Measurements from ENCODE around the gene TOGARAM1. TPM values are rescaled to one million over a fixed set of nuclear protein-coding genes. Genes with fewer than 3 reads are reported as not detected.

TOGARAM1 gene
- total and polyA plus RNA-seq, 2 donors (not counting 3 experiments of a cell fraction or from before 2014, with no cell fraction given), result 4.2 to 13.8 TPM

- dilution Hi-C loops (cut with MboI; ENCODE audit: extremely low pct_ligation_motif_present, low sequenced_read_pairs) (no loop called here), intact Hi-C loops (cut with micrococcal nuclease) (no loop called here)
- CTCF ChIA-PET, result no interaction called here
- DNase-seq (ENCODE audit: low read depth, low spot score), result no peak
- POLR2A ChIA-PET, result no interaction called here
- Histone ChIP-seq H3K27me3 (ENCODE audit: control insufficient read depth in 2 of 2, insufficient read depth in 2 of 2, low read length in 2 of 2) (no peaks in the 10 kb centered on the region), H3K79me2 (ENCODE audit: control insufficient read depth, insufficient read depth, low read length) (peaks cover 43% of the 10 kb centered on the region), H3K36me3 (ENCODE audit: control insufficient read depth in 2 of 2, extremely low read depth in 1 of 2, insufficient read depth in 2 of 2, low read length in 2 of 2) (no peaks in the 10 kb centered on the region), H3K27ac (ENCODE audit: insufficient read depth, low read depth, low read length) (no peak overlapping the region), H2AFZ (ENCODE audit: low read depth, low read length) (no peak overlapping the region), H3K4me3 (replicated peaks in 1 of 3; ENCODE audit: insufficient read depth in 1 of 3, low read depth in 1 of 3, low read length in 3 of 3) (no peak overlapping the region), H3K4me2 (ENCODE audit: insufficient read depth, low read length) (no peak overlapping the region), H4K20me1 (replicated peaks; ENCODE audit: control insufficient read depth, extremely low read depth, insufficient read depth, low read length) (no peaks in the 10 kb centered on the region), H3K4me1 (ENCODE audit: control insufficient read depth, extremely low read depth, insufficient read depth, low read length) (no peaks in the 10 kb centered on the region), H3K9me3 (replicated peaks; ENCODE audit: control insufficient read depth, insufficient read depth, low read length) (no peaks in the 10 kb centered on the region), H3K9ac (replicated peaks; ENCODE audit: extremely low read depth, insufficient read depth, low read length) (no peak overlapping the region), H3K9me1 (replicated peaks; ENCODE audit: control insufficient read depth, extremely low read depth, insufficient read depth, low read length) (no peaks in the 10 kb centered on the region)
- no peak for FAIRE-seq
- TF ChIP-seq POLR2AphosphoS5 (IDR thresholded peaks at IDR 0.05; ENCODE audit: insufficient read depth, low read depth, low read length) (no peak), GATA2 (IDR thresholded peaks at IDR 0.05; ENCODE audit: insufficient read depth, insufficient read length, low read depth, low read length) (no peak), JUN (IDR thresholded peaks at IDR 0.05; ENCODE audit: borderline replicate concordance, insufficient read depth, insufficient read length, low read depth) (no peak), MAX (IDR thresholded peaks at IDR 0.05; ENCODE audit: insufficient read depth, insufficient read length) (no peak), CTCF (IDR thresholded peaks at IDR 0.05; ENCODE audit: extremely low read depth in 1 of 2, insufficient read depth in 1 of 2, low read depth in 1 of 2, low read length in 2 of 2) (no peak), POLR2A (IDR thresholded peaks at IDR 0.05; ENCODE audit: low read depth, low read length) (no peak)
- no TSS peak for BruUV-seq (replicated peaks)
These were observed 10.9 kb upstream of the TOGARAM1 start for GRCh38 chr14:44951051-44951450.

All from endothelial cell of umbilical vein (primary cell).